ENCODE results near the gene SRP14.
"Not testable (repeated sequence)": the region's sequence is repeated elsewhere in the genome, so short reads cannot be mapped to it uniquely, and the experiment has no call there.

Gene SRP14

GRCh38 chr15:40079456-40079855 lies 40.5 kb upstream of the SRP14 start:
- no peak overlapping the region for H2AFZ ChIP-seq (ENCODE audit: low read length, unreplicated experiment)
- peaks cover 35% of the 10 kb centered on the region for H3K4me1 ChIP-seq (ENCODE audit: control insufficient read depth, insufficient read depth, low read length, unreplicated experiment)
- H3K36me3 ChIP-seq (ENCODE audit: insufficient read depth, low read length): no peaks in the 10 kb centered on the region
- no peak overlapping the region for H3K27ac ChIP-seq (ENCODE audit: low read depth, low read length)
- no peaks in the 10 kb centered on the region for H3K27me3 ChIP-seq (ENCODE audit: insufficient read depth, low read length)
- H3K4me3 ChIP-seq (ENCODE audit: low read depth, low read length): no peak overlapping the region
- no peaks in the 10 kb centered on the region for H3K79me2 ChIP-seq (ENCODE audit: control insufficient read depth, insufficient read depth, low read length, unreplicated experiment)

- Histone ChIP-seq H3K4me1 (ENCODE audit: control insufficient read depth, insufficient read depth, low read length, unreplicated experiment) (peaks cover 13% of the 10 kb centered on the region), H3K27ac (ENCODE audit: low read depth, low read length) (no peak overlapping the region)
Observed at GRCh38 chr15:40075298-40076044, 36.5 kb upstream of the SRP14 start.

GRCh38 chr15:40074656-40075055 lies 35.7 kb upstream of the SRP14 start:
- not testable (repeated sequence) for H3K79me2 ChIP-seq (ENCODE audit: control insufficient read depth, insufficient read depth, low read length, unreplicated experiment); H3K4me3 ChIP-seq (ENCODE audit: low read depth, low read length); H3K27me3 ChIP-seq (ENCODE audit: insufficient read depth, low read length); H3K27ac ChIP-seq (ENCODE audit: low read depth, low read length); H3K36me3 ChIP-seq (ENCODE audit: insufficient read depth, low read length); H2AFZ ChIP-seq (ENCODE audit: low read length, unreplicated experiment)
- H3K4me1 ChIP-seq (ENCODE audit: control insufficient read depth, insufficient read depth, low read length, unreplicated experiment): peaks cover 15% of the 10 kb centered on the region

More at GRCh38 chr15:40075298-40076044, 36.5 kb upstream of the SRP14 start:
- Histone ChIP-seq H3K27me3 (ENCODE audit: insufficient read depth, low read length) (no peaks in the 10 kb centered on the region), H3K36me3 (ENCODE audit: insufficient read depth, low read length) (no peaks in the 10 kb centered on the region), H2AFZ (ENCODE audit: low read length, unreplicated experiment) (no peak overlapping the region), H3K79me2 (ENCODE audit: control insufficient read depth, insufficient read depth, low read length, unreplicated experiment) (no peaks in the 10 kb centered on the region), H3K4me3 (ENCODE audit: low read depth, low read length) (no peak overlapping the region)

GRCh38 chr15:40073716-40074490 lies 34.9 kb upstream of the SRP14 start:
- H3K27ac ChIP-seq (ENCODE audit: low read depth, low read length); H2AFZ ChIP-seq (ENCODE audit: low read length, unreplicated experiment); H3K36me3 ChIP-seq (ENCODE audit: insufficient read depth, low read length); H3K4me3 ChIP-seq (ENCODE audit: low read depth, low read length); H3K27me3 ChIP-seq (ENCODE audit: insufficient read depth, low read length); H3K79me2 ChIP-seq (ENCODE audit: control insufficient read depth, insufficient read depth, low read length, unreplicated experiment): not testable (repeated sequence)
- H3K4me1 ChIP-seq (ENCODE audit: control insufficient read depth, insufficient read depth, low read length, unreplicated experiment): peaks cover 22% of the 10 kb centered on the region

GRCh38 chr15:40072216-40072990 lies 33.4 kb upstream of the SRP14 start:
- H3K27ac ChIP-seq (ENCODE audit: low read depth, low read length): no peak overlapping the region
- no peaks in the 10 kb centered on the region for H3K27me3 ChIP-seq (ENCODE audit: insufficient read depth, low read length)
- no peak overlapping the region for H3K4me3 ChIP-seq (ENCODE audit: low read depth, low read length)
- H2AFZ ChIP-seq (ENCODE audit: low read length, unreplicated experiment): no peak overlapping the region
- no peaks in the 10 kb centered on the region for H3K36me3 ChIP-seq (ENCODE audit: insufficient read depth, low read length)
- H3K79me2 ChIP-seq (ENCODE audit: control insufficient read depth, insufficient read depth, low read length, unreplicated experiment): no peaks in the 10 kb centered on the region
- H3K4me1 ChIP-seq (ENCODE audit: control insufficient read depth, insufficient read depth, low read length, unreplicated experiment): peaks cover 31% of the 10 kb centered on the region

GRCh38 chr15:40070608-40071218 lies 31.7 kb upstream of the SRP14 start:
- H3K4me3 ChIP-seq (ENCODE audit: low read depth, low read length): no peak overlapping the region
- H3K79me2 ChIP-seq (ENCODE audit: control insufficient read depth, insufficient read depth, low read length, unreplicated experiment): no peaks in the 10 kb centered on the region
- no peaks in the 10 kb centered on the region for H3K27me3 ChIP-seq (ENCODE audit: insufficient read depth, low read length)
- no peak overlapping the region for H3K27ac ChIP-seq (ENCODE audit: low read depth, low read length)
- peaks cover 38% of the 10 kb centered on the region for H3K4me1 ChIP-seq (ENCODE audit: control insufficient read depth, insufficient read depth, low read length, unreplicated experiment)
- no peak overlapping the region for H2AFZ ChIP-seq (ENCODE audit: low read length, unreplicated experiment)
- no peaks in the 10 kb centered on the region for H3K36me3 ChIP-seq (ENCODE audit: insufficient read depth, low read length)

- H3K36me3 ChIP-seq (ENCODE audit: insufficient read depth, low read length): no peaks in the 10 kb centered on the region
- H2AFZ ChIP-seq (ENCODE audit: low read length, unreplicated experiment): no peak overlapping the region
- no peaks in the 10 kb centered on the region for H3K27me3 ChIP-seq (ENCODE audit: insufficient read depth, low read length)
- no peak overlapping the region for H3K4me3 ChIP-seq (ENCODE audit: low read depth, low read length)
- H3K27ac ChIP-seq (ENCODE audit: low read depth, low read length): no peak overlapping the region
- peaks cover 32% of the 10 kb centered on the region for H3K4me1 ChIP-seq (ENCODE audit: control insufficient read depth, insufficient read depth, low read length, unreplicated experiment)
- no peaks in the 10 kb centered on the region for H3K79me2 ChIP-seq (ENCODE audit: control insufficient read depth, insufficient read depth, low read length, unreplicated experiment)
Observed at GRCh38 chr15:40070166-40070557, 31.2 kb upstream of the SRP14 start.

GRCh38 chr15:40069178-40070165 lies 30.5 kb upstream of the SRP14 start:
- Histone ChIP-seq H2AFZ (ENCODE audit: low read length, unreplicated experiment) (no peak overlapping the region), H3K36me3 (ENCODE audit: insufficient read depth, low read length) (no peaks in the 10 kb centered on the region), H3K27me3 (ENCODE audit: insufficient read depth, low read length) (no peaks in the 10 kb centered on the region), H3K79me2 (ENCODE audit: control insufficient read depth, insufficient read depth, low read length, unreplicated experiment) (no peaks in the 10 kb centered on the region), H3K4me3 (ENCODE audit: low read depth, low read length) (0 out of 2 replicates have a peak overlapping the region, but pooled peaks have one; percentile 5), H3K4me1 (ENCODE audit: control insufficient read depth, insufficient read depth, low read length, unreplicated experiment) (peaks cover 37% of the 10 kb centered on the region), H3K27ac (ENCODE audit: low read depth, low read length) (peak overlapping the region; percentile 15; the same call in 1 of the 2 replicates)

GRCh38 chr15:40067921-40068624 lies 29.1 kb upstream of the SRP14 start:
- Histone ChIP-seq H3K27ac (ENCODE audit: low read depth, low read length) (no peak overlapping the region), H3K4me1 (ENCODE audit: control insufficient read depth, insufficient read depth, low read length, unreplicated experiment) (peaks cover 51% of the 10 kb centered on the region), H3K79me2 (ENCODE audit: control insufficient read depth, insufficient read depth, low read length, unreplicated experiment) (no peaks in the 10 kb centered on the region), H3K4me3 (ENCODE audit: low read depth, low read length) (no peak overlapping the region), H3K36me3 (ENCODE audit: insufficient read depth, low read length) (no peaks in the 10 kb centered on the region), H3K27me3 (ENCODE audit: insufficient read depth, low read length) (no peaks in the 10 kb centered on the region), H2AFZ (ENCODE audit: low read length, unreplicated experiment) (no peak overlapping the region)
